Upper lobe of left lung (tissue), 6 donors: ENCODE data around the gene HMGXB3. TPM values are rescaled to one million over a fixed set of nuclear protein-coding genes. Genes with fewer than 3 reads are reported as not detected.

Experiments
- ATAC-seq, 2 donors: fragments of 200-7000 bp; cut with Tn5 transposase; one replicate each; pipeline ENCODE4 v1.9.1; 2022; ENCODE audit warnings: mild to moderate bottlenecking in 2 of 2, moderate library complexity in 2 of 2; ENCODE audit not compliant: low FRiP score in 2 of 2
- DNase-seq, 2 donors: peaks; one replicate each; pipeline ENCODE4 v3.0.0-alpha.2; 2019 to 2020
- H3K27ac ChIP-seq, 4 donors: fragments of 200-600 bp; sonication (generic); one replicate each; pipeline ENCODE4 v1.5.1; 2016 to 2019
- H3K27me3 ChIP-seq, 4 donors: fragments of 200-600 bp; sonication (generic); one replicate each; pipeline ENCODE4 v1.5.1; 2017 to 2019
- H3K36me3 ChIP-seq, 4 donors: fragments of 200-600 bp; sonication (generic); one replicate each; pipeline ENCODE4 v1.5.1; 2016 to 2019
- H3K4me1 ChIP-seq, 4 donors: fragments of 200-600 bp; sonication (generic); one replicate each; pipeline ENCODE4 v1.5.1; 2018 to 2019
- H3K4me3 ChIP-seq, 4 donors: fragments of 200-600 bp; sonication (generic); one replicate each; pipeline ENCODE4 v1.5.1; 2017 to 2019; ENCODE audit warnings: mild to moderate bottlenecking in 2 of 4, moderate library complexity in 1 of 4
- H3K9me3 ChIP-seq, 4 donors: fragments of 200-600 bp; sonication (generic); one replicate each; pipeline ENCODE4 v1.5.1; 2018 to 2019
- CTCF ChIP-seq, 6 experiments: fragments of 450-650 bp in 4 of 6; fragments of 200-600 bp in 2 of 6; sonication (generic) in 2 of 6; IDR thresholded peaks; one replicate each; pipeline ENCODE4 v1.5.1; 2016 to 2019; ENCODE audit warnings: antibody characterized with exemption in 6 of 6
- EP300 ChIP-seq, 4 donors: sonication (generic); formaldehyde crosslinking; IDR thresholded peaks; one replicate each; pipeline ENCODE4 v1.5.1; 2017; ENCODE audit warnings: antibody characterized with exemption in 4 of 4, control low read depth in 2 of 4
- POLR2A ChIP-seq, 4 donors: fragments of 450-650 bp; IDR thresholded peaks; one replicate each; pipeline ENCODE4 v1.5.1; 2016 to 2017; ENCODE audit warnings: antibody characterized with exemption in 4 of 4, mild to moderate bottlenecking in 2 of 4
- POLR2AphosphoS5 ChIP-seq, 2 donors: sonication (generic); formaldehyde crosslinking; IDR thresholded peaks; one replicate each; pipeline ENCODE4 v1.5.1; 2017; ENCODE audit warnings: antibody characterized with exemption in 2 of 2
- WGBS, 2 donors: methylation state at CpG; one replicate each; pipeline ENCODE4 v1.1.5; 2017 to 2018; 5-methylcytosine and 5-hydroxymethylcytosine counted together
- total RNA-seq, 6 donors: library from RNA; depleted of rRNA in 4 of 6; stranded (reverse); fragments of >200 nt in 4 of 6; gene quantifications; one replicate each; pipeline versions ENCODE4 v1.1.0 to v1.2.1, GENCODE V29; 2016 to 2021
- donor health status: DM: no; HTN: no; CAD: no; lungs with moderate emphysema.
- donor health status: DM: no; HTN: yes; CAD: no; lungs with severe emphysema.

HMGXB3 gene
- total RNA-seq, 6 donors from 2014 or later = 29.6 to 71.2 (median 41.0) TPM

- no peaks in the 10 kb centered on the region for H3K9me3 ChIP-seq
- peaks cover 23 to 37% (median 29%) of the 10 kb centered on the region in 4 donors for H3K4me1 ChIP-seq
- peak overlapping the region; percentile 80 to 94 (median 81) for H3K4me3 ChIP-seq
- ATAC-seq = no peak
- H3K36me3 ChIP-seq = peaks cover 0 to 17% (median 6%) of the 10 kb centered on the region in 4 donors
- H3K27ac ChIP-seq = peak overlapping the region; percentile 91 to 97 (median 95)
- WGBS, 2 donors = 16 to 33% methylated on average over 7 of the region's 7 CpGs
- H3K27me3 ChIP-seq = no peaks in the 10 kb centered on the region
- DNase-seq = no peak
- no peak for TF ChIP-seq EP300 (IDR thresholded peaks at IDR 0.05)
- no peak for TF ChIP-seq POLR2AphosphoS5 (IDR thresholded peaks at IDR 0.05)
- no peak for TF ChIP-seq POLR2A (IDR thresholded peaks at IDR 0.05)
- no peak for TF ChIP-seq CTCF (IDR thresholded peaks at IDR 0.05)
Observed at GRCh38 chr5:149999866-150000255, 678 bp upstream of the HMGXB3 start.

DNA sequence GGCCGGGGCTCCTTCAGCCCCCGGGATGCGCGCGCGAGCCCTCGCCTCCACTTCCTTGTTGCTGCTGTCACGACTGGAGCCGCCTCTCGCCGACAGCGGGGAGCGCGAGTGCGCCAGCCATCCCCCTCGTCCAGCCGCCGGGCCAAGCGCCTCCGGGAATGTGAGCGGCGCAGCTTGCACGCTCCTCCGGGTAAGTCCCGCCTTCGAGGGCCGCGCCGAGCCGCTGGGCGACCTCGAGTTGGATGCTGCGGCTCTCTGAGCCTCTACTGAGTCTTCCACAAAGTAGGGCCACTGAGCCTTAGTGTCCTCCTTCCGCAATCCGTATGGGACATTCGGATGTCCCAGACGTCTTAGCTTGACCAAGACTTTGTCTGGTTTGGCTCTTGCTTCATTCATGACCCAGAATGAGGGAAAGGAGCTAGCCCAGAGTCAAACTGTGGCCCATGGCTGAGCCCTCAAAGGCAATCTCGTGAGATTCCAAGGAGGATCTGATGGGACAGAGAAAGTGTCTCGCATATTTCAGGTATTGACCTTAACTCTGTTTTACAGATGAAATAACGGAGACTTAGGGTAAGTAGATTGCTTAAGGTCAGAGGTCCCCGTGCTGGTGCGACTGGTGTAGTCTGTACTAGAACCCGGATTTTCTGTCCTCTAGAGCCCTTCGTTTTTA is 586 bp downstream of the HMGXB3 start:
- H3K27me3 ChIP-seq = no peaks in the 10 kb centered on the region
- peak overlapping the region; percentile 80 to 94 (median 81) for H3K4me3 ChIP-seq
- 1% methylated on average over 19 to 37 of the region's 44 CpGs for whole genome bisulfite sequencing, 2 donors
- peaks cover 23 to 37% (median 31%) of the 10 kb centered on the region in 4 donors for H3K4me1 ChIP-seq
- ATAC-seq = peak; percentile 72 to 80
- H3K27ac ChIP-seq = peak overlapping the region; percentile 91 to 97 (median 95)
- peak; percentile 58 to 93 for DNase-seq
- TF ChIP-seq POLR2AphosphoS5 (IDR thresholded peaks at IDR 0.05) = no peak
- TF ChIP-seq CTCF (IDR thresholded peaks at IDR 0.05) = no peak
- no peak for TF ChIP-seq POLR2A (IDR thresholded peaks at IDR 0.05)
- no peak for TF ChIP-seq EP300 (IDR thresholded peaks at IDR 0.05)
- peaks cover 0 to 17% (median 5%) of the 10 kb centered on the region in 4 donors for H3K36me3 ChIP-seq
- H3K9me3 ChIP-seq = no peaks in the 10 kb centered on the region

GRCh38 chr5:150001660-150002486 is 1.3 kb downstream of the HMGXB3 start:
- TF ChIP-seq POLR2A (IDR thresholded peaks at IDR 0.05) = no peak
- no peak for TF ChIP-seq POLR2AphosphoS5 (IDR thresholded peaks at IDR 0.05)
- TF ChIP-seq CTCF (IDR thresholded peaks at IDR 0.05) = peak; percentile 57 to 74 (median 61)
- no peak for TF ChIP-seq EP300 (IDR thresholded peaks at IDR 0.05)
- H3K4me1 ChIP-seq = peaks cover 23 to 37% (median 31%) of the 10 kb centered on the region in 4 donors
- peak in 1 of 2 donors; percentile 57 for DNase-seq
- peaks cover 0 to 22% (median 8%) of the 10 kb centered on the region in 4 donors for H3K36me3 ChIP-seq
- peak overlapping the region; percentile 80 to 94 (median 81) for H3K4me3 ChIP-seq
- peak; percentile 73 to 78 for ATAC-seq
- H3K27me3 ChIP-seq = no peaks in the 10 kb centered on the region
- H3K27ac ChIP-seq = peak overlapping the region; percentile 91 to 97 (median 95)
- no peaks in the 10 kb centered on the region for H3K9me3 ChIP-seq
- WGBS, 2 donors = 11 to 12% methylated on average over 8 of the region's 8 CpGs

DNA sequence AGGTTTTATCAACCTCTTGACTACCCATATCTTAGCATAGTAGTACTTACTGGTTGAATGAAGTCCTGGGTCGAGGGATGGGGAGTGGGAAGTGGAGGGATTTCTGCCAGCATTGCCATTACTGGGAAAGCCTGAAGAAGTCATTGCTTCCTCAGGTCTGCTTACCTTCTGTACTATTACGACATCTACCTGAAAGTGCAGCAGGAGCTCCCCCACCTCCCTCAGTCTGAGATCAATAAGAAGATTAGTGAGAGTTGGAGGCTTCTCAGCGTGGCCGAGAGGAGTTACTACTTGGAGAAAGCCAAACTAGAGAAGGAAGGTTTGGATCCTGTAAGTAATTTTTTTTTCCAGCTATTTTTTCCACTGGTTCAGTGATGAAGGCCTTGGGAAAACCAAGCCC is 5.8 kb downstream of the HMGXB3 start:
- Histone ChIP-seq H3K4me1 (peaks cover 17 to 26% (median 24%) of the 10 kb centered on the region in 4 donors), H3K9me3 (no peaks in the 10 kb centered on the region), H3K27me3 (no peaks in the 10 kb centered on the region), H3K27ac (no peak overlapping the region), H3K36me3 (peaks cover 11 to 65% (median 31%) of the 10 kb centered on the region in 4 donors), H3K4me3 (no peak overlapping the region)
- ATAC-seq = no peak
- DNase-seq = no peak
- TF ChIP-seq POLR2A (IDR thresholded peaks at IDR 0.05) = no peak
- TF ChIP-seq CTCF (IDR thresholded peaks at IDR 0.05) = no peak
- no peak for TF ChIP-seq EP300 (IDR thresholded peaks at IDR 0.05)
- no peak for TF ChIP-seq POLR2AphosphoS5 (IDR thresholded peaks at IDR 0.05)
- 89 to 98% methylated on average over 4 of the region's 4 CpGs for WGBS, 2 donors
